HG02943 (cell line): Measurements from ENCODE around the gene MRM3.
"Not testable (repeated sequence)": the region's sequence is repeated elsewhere in the genome, so short reads cannot be mapped to it uniquely, and the experiment has no call there.

Source experiments
- ATAC-seq: cut with Tn5 transposase; IDR thresholded peaks from one replicate; pipeline ENCODE4 v1.9.1; 2021; ENCODE audit warnings: mild to moderate bottlenecking, low read depth, moderate library complexity; ENCODE audit not compliant: unreplicated experiment

The MRM3 gene

DNA sequence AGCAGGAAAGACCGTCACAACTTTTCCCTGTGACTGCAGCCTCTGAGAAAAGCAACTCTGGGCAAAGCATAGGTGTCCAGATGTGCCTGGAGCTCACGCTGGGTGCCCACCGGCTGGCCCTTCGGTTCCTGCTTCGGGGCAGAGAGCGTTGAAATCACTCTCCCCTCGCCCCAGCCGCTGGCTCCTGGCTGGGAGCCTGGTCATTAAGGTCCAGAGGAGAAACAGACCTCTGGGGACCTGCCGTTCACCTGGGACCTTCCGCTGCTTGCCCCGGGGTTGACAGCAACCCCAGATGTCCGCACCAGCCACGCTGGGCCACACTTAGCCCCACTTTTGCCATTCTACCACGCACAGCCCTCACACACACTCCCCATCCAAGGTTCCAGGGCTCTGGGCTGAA, 13.1 kb downstream of the MRM3 start:
- no peak for ATAC-seq

DNA sequence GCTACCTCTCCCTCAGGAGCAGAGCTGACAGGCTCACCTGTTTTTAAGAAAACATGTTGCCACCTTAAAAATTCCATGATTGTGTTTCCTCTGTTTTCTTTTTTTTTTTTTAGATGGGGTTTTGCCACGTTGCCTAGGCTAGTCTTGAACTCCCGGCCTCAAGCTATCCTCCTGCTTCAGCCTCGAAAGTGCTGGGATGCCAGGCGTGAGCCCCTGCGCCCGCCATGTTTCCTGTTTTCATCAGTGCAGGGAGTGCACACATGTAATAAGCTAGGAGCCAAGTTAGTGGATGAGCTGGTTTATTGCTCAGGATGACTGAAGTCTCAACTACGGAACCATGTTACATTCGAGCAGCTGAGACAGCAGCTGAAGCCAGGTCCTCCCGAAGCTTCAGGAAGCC, 13.6 kb downstream of the MRM3 start:
- no peak for ATAC-seq

DNA sequence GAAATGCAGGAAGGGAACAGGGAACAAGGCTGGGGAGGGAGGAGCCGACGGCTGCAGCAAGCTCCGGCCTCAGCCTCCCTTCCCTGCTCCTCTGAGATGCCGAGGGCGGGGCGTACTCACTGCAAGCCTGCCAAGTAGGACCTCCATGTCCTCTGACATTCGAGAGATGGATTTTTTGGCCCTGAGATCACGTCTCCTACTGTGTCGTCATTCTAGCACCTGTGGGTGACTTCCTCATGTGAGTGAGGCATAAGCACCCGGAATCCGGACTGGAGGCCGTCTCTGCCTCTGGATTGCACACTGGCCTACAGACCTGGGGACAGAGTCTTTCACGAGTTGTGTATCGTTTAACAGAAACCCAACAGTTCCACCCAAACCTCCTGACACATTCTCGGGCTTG, 14.5 kb downstream of the MRM3 start:
- ATAC-seq, result no peak

DNA sequence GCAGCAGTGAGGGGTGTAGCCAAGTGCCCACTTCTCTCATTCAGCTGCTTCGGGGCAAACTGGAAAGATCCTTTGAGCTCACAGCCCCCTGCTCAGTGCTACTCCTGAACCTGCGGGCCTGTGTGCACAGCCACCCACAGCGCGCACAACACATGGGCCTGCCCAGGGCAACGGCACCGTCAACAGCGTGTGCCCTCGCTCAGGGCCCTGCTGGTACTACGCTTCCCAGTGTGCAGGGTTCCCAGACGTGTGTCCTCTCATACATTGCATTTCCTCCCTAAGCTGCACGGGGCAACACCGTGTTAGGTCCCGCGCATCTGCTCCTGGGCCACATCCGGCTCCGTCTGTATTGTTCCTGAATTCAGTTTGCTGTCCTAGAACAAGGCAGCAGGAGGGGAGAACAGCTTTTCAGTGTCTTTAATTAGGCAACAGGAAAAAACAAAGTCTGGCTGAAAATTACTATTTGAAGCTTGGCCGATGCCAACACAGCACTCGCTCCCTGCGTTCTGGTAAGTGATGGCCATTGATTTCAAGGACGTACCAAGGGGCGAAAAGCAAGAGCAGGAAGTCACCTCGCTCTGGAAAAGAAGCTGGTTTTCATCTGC, 15.2 kb downstream of the MRM3 start:
- ATAC-seq, result no peak

DNA sequence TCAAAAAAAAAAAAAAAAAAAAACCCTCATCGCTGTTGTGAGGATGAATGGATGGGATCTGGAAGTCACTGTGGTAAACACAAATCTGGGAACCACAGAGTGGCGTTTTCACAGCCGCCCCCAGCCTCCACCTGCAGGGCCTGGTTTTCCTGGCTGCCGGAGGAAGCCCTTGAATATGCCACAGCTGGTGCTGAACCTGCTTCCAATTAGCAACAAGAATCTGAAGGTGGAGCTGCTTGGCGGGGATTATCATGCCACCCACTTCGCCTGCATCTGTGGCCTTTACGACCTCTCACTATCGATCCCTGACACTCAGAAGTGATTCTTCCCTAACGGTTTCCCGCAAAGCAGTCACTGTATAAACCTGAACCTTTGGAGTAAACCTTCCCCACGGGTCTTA, 16.1 kb downstream of the MRM3 start:
- ATAC-seq, result no peak

DNA sequence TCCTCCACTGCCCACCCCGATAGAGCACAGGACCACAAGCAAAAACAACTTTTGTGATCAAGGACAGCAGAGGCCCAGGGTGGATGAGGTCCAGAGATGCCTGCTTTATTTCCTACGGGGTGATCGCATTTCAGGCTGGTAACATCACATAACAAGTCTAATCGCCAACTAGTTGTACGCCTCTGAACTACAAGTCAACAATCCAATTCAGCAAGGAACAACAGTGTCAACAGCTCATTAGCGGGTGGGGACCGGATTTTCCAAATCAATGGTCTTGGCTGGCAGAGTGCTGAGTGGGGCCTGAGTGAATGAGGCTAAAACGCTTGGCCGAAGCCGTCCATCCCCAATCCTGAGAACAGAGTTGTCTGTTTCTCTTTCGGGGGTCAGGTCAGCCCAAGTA, 17.1 kb downstream of the MRM3 start:
- ATAC-seq, result no peak

DNA sequence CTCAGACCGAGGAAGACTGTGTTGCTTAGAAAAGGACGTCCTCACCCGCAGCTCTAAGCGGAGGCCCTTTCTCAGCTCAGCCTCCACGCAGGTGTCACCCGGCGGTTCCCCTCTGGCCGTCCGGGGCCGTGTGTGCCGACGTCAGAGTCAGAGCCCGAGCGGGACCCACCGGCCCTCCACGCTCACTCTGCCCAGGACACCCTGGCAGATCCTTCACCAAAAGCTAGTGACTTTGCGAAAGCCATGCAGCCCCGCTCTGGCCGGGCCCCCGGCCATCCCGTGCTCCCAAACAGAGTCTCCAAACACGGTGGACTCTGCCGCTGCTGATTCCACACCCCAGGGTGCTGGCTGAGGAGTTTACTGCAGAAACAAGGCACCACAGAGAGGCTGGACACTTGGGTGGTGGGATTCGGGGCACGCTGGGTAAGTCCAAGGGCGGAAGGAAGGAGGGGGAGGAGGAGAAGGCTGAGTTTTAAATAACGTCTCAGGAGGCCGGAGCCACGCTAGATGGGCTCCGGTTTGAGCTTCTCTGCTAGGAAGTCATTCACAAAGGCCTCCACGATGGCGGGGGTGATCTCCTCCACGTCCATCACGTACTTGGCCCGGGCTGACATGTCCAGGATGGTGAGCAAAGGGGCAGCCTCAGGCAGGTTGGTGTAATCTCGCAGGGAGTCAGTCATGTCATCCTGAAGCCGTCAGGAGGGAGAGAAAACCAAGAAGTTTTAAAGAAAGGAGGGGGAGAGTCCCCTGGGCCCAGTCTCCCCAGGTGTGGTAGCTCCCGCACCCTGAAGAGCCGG, 18.5 kb downstream of the MRM3 start:
- no peak for ATAC-seq

DNA sequence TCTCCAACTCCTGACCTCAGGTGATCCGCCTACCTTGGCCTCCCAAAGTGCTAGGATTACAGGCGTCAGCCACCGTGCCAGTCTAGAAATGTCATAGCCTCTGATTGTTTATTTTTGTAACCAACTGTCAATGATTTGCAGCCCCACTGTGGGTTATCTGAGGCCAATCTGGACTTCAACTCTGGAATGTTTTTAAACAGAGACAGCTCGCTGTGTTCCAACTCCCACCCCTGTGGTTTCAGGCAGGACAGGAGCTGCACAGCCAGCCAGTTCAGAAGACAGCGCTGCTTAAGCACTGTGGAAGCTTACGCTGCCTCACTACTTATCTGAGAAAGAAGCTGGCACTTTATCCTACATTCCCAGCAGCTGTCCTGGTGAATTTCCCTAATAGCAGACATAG, 19.5 kb downstream of the MRM3 start:
- no peak for ATAC-seq

DNA sequence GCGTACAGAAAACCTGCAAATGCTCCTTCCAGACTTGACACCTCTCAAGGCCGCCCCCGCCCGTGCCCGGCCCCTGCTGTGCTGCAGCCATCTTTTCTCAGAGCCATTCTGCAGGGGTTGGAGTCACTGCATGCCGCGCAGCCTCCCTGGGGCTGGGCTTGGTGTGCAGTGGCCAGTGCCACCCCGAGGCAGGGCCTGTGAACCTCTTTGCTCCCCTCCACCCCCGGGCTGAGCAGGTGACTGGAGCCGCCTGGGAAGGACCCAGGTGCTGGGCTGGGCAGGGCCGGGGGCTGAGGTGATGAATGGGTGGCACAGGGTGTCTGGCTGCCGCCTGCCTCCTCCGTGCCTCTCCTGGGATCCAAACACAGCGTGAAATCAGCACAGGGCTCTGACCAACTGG, 20.3 kb downstream of the MRM3 start:
- no peak for ATAC-seq

DNA sequence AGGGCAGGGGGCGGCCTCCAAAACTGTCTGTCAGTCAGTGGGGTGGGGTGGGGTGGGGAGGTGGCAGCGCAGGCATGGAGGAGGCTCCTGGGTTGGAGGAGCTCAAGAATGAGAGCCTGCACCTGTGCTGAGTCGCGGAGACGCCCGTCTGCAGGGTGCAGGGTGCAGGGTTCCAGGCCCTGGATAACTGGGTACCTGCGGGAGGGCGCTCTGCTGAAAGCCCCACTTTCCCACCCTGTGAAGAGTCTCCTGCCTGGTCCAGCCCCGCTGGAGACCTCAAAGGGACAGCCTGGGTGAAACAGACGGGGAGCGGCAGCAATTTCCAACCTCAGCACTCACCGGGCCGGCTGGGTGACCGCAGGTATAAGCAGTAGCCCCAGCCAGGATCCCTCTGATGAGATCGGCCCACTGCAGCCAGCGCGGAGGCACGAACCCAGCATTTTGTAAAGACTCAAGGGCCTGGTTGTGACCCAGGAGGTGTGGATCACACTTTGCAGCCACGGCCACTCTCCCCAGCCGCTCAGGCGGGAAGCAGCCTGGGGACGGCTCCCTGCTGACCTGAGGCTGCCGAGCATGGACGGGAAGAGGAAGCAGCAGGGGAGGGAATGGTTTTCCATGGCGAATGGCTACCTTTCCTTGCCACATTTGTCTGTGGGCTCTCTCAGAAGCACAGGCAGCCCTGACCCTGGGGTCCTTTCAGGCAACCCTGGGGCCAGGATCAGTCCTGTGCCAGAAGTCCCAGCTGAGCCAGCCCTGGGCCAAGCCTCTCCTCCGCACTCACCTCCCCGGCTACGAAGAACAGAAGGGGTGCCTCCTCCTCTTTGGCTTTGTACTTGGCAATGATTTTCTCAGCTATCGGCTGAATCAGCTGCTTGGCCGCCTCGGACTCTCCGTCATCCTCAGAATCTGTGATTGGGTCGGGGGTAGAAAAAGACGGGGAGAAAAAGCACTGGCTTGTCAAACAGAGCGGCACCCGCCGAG, 21.0 kb downstream of the MRM3 start:
- ATAC-seq, result no peak

DNA sequence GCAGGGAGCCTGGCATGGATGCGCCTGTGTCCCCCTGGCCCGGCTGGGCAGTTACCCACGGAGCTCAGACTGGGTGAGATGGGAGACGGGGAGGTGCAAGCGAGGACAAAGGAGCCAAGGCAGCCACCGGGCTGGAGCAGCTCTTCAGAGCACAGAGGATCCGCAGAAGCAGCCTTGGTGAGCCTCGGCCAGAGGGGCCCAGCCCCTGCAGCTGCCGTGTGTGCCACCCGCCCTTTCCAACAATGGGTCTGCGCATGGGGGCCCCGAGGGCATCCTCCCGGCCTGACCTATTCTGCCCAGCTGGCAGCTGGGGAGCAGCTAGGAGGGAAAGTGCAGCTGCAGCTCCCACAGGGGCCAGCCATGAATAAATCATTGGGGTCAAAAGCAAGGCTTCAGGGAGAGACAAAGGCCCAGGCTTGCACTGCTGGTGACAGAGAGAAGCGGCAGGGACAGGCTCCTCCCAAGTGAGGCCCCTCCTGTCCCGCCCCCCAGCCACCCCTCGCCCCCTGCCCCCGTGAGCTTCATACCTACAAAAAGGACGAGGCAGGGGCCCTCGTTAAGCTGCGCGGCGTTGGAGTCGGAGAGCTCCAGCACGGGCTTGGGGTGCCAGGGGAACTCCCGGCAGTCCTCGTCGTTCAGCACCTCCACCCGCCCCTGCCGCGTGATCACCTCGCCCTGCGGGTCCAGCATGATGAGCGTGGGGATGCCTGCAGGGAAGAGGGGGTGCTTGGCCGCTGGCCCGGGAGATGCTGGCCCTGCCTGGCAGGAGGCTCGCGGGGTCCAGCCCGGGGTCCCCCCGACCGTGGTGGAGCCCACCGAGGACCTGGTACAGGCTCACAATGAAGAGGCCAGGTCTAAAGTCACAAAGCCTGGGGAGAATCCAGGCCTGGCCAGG, 22.6 kb downstream of the MRM3 start:
- ATAC-seq, result no peak

DNA sequence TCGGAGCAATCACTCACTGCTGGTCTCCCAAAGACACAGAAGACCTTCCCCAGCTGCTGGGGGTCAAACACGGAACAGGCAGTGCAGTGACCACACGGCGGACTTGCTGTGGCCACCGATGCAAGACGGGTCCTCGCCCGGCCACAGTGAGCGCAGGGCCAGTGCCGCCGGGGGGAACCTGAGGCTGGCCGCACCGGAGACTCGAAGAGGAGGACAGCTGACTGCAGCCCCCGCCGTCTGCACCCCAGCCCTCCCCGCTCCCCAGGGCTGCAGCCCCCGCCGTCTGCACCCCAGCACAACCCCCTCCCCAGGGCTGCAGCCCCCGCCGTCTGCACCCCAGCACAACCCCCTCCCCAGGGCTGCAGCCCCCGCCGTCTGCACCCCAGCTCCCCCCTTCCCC, 23.7 kb downstream of the MRM3 start:
- not testable (repeated sequence) for ATAC-seq

DNA sequence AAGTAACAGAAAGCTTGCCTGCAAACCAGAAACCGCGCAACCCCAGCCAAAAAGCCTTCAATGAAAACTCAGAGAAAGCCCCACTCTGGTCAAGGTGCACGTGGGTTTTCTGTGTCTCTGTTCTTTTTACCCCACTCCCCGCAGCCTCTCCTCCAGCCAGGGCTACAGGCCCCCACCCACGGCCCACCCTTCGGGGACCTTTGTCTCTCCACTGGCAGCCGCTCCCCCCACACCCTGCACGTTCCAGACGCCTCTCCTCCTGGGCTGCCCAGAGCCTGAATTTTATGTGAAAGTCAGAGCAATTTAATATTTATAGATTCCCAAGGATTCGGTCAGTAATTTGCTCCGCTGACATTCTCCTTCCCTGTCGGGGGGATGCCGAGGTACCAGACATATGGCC, 24.2 kb downstream of the MRM3 start:
- ATAC-seq, result no peak

DNA sequence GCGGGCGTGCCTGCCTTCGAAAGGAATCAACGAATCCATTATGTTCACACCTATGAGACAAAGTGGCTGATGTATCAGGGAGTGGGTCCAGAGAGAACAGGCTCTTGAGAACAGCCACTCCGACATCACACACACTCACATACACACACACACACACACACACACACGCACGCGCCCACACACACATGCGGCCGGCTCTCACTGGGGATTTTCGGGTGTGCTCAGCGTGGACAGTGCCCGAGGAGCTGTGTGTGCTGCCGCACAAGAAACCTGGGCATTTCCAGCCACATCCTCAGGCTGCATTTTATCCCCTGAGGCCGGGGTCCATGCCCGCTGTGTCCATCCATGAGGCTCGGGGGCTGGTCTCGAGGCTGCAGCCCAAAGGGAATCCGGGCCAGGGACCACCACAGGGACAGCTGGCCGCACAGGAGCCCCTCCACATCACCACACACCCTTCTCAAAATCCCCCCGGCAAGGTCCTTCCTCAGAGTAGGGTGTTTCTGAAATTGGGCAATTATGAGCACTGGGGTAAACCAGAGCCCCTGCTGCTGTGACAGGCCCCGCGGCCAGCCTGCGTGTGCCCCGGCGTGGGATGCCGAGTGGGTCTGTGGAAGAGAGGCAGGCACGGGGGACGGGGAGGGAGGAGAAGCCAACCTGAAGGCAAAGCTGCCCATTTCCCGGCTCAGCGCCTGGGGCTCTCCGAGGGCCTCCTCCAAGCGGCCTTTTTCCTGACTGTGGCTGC, 24.8 kb downstream of the MRM3 start:
- ATAC-seq, result no peak

DNA sequence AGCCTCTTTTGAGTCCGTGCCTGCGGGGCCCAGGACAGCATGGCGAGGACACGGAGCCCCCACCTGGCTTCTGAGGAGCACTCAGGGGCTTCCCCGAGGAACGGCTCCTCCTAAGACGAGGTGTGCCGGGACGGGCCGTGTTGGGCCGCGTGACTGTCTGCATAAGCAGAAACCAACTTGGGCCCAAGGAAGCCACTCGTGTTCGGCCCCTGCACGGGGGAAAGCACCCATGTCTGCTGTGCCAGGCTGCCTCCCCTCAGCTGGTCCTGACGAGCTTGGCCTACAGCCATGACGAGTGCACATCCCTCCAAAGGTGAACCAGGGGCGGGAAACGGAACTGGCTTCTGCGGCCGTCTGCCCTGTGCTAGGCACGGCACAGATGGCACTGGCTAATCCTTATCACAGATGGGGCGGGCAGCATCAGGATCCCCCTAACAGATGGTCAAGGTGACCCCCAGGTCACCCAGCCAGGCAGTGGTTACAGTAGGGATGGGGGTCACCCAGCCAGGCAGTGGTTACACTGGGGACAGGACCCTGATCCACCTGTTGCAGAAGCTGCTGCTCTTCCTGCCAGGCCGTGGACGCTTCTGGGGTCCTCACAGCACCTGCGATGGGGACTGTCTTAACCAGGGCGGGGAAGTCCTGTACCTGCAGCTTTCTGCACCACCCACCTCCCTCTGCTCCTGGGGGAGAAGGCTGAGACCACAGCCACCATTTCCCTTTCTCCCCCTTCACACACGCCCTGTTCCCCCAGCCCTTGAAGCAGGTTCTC, 25.6 kb downstream of the MRM3 start:
- ATAC-seq, result no peak

DNA sequence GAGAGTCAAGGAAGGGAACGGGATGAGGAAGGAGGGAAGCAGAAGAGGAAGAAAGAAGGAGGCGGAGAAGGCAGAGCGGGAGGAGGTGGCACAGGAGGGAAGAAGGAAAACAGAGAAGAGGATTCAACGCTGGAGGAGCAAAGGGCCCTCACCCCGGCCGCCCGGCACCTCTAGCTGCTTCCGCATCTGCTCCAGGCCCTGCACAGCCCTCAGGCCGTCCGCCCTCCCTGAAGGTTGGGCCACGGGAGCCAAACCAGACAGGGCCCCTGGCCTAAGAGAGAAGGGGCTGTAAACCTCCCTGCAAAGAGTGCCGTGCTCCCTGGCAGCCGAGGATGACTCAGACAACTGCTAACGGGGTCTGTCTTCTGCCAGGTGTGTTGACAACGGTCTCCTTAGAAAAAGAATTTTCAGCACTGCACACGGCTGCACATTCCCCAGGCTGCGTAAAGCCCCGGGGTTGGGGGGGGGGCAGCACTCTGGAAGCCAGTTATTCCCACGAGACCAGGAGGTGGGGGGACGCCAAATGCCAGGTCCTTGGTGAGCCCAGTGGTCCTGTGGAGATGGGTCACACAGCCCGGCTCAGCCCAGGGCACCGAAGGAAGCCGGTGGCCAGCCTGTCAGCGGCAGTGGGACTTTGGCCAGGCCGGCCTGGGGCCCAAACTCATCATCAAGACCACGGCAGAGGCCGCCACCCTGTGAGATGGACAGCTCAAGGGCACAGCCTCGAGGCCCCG, 29.1 kb downstream of the MRM3 start:
- ATAC-seq, result no peak

DNA sequence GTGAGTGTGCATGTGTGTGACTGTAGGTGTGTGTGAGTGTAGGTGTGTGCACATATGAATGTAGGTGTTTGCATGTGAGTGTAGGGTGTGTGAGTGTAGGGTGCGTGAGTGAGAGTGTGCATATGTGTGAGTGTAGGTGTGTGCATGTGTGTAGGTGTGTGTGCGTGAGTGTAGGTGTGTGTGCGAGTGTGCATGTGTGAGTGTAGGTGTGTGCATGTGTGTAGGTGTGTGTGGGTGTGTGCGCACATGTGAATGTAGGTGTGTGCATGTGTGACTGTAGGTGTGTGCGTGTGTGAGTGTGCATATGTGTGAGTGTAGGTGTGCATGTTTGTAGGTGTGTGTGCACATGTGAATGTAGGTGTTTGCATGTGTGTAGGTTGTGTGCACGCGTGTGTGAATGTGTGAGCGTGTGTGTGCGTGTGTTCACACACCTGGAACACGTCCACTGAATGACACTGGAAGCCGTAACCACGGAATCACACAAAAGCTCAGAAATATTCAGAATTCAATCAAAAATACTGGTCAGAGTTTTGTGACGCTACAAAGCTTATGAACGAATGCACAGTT, 30.6 kb downstream of the MRM3 start:
- no peak for ATAC-seq

DNA sequence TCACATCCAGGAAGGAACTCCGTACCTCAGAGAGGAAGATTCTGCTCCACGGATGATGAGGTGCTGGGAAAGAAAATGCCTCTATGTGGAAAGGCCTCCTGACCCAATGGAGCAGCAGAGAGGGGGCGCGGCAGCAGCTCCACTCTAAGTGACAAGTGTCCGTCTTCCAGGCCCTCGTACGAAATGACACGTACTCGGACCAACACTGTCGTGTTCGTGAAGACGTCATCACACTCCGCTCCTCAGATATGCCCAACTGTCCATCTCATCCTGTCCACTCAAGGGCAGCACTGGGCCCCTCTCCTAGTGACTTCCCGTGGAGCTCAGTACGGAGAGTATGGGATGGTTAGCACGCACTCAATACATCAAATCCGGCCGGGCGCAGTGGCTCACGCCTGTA, 32.2 kb downstream of the MRM3 start:
- ATAC-seq, result no peak
